Measurements from ENCODE around the gene LRATD1. TPM values are rescaled to one million over a fixed set of nuclear protein-coding genes. Genes with fewer than 3 reads are reported as not detected.

The LRATD1 gene
- total and polyA plus RNA-seq, 10 of the 15 experiments (the other 5 are each of a cell fraction or from before 2014, with no cell fraction given), result 0.02 TPM; not detected in 9

- no peak overlapping the region for H3K9ac ChIP-seq (ENCODE audit: control insufficient read depth, insufficient read depth, low read length)
- POLR2A ChIA-PET, result no interaction called here
These were observed 2.2 kb downstream of the LRATD1 start for GRCh38 chr2:14634489-14635390.

More at GRCh38 chr2:14634489-14635390, 2.2 kb downstream of the LRATD1 start:
- ATAC-seq (no peak), DNase-seq (ENCODE audit: low read depth, low spot score) (no peak), FAIRE-seq (no peak)
- no peaks in the 10 kb centered on the region for H3K4me1 ChIP-seq (ENCODE audit: control insufficient read depth, insufficient read depth, low read length)
- no peaks in the 10 kb centered on the region; the same call in 2 of the 3 replicates for H3K9me3 ChIP-seq (replicated peaks; ENCODE audit: control insufficient read depth, insufficient read depth, low read length)
- no peak overlapping the region for H2AFZ ChIP-seq (ENCODE audit: control insufficient read depth, low read depth, low read length)
- H4K20me1 ChIP-seq (ENCODE audit: control insufficient read depth, insufficient read depth), result no peaks in the 10 kb centered on the region
- TF ChIP-seq CTCF (IDR thresholded peaks at IDR 0.05 in 2 of 3, conservative IDR thresholded peaks at IDR 0.05 in 1 of 3; ENCODE audit: control insufficient read depth in 2 of 3, extremely low read depth in 1 of 3, insufficient read depth in 1 of 3, low read depth in 3 of 3, low read length in 3 of 3), result peak in 1 of 3 experiments; percentile 9; a peak in 1 of 6 replicates
- TF ChIP-seq ZBTB11 (CRISPR knock-in tag; IDR thresholded peaks at IDR 0.05), result no peak
- TF ChIP-seq ATF7 (IDR thresholded peaks at IDR 0.05; ENCODE audit: low read depth), result no peak
- no peak for TF ChIP-seq SIN3A (IDR thresholded peaks at IDR 0.05; ENCODE audit: low read depth, low read length)
- no peak for TF ChIP-seq SRF (IDR thresholded peaks at IDR 0.05; ENCODE audit: low read depth in 2 of 2, low read length in 2 of 2)
- no TSS peak for BruUV-seq (replicated peaks)
- 38% methylated on average over 66 of the region's 81 CpGs for WGBS (ENCODE audit: insufficient coverage, insufficient replicate concordance, low lambda C conversion rate, missing lambda C conversion rate)
- H3K36me3 ChIP-seq (ENCODE audit: control insufficient read depth in 2 of 2, insufficient read depth in 2 of 2, low read length in 1 of 2), result no peaks in the 10 kb centered on the region
- ChIA-PET SMC1A (ENCODE audit: uncharacterized antibody, unreplicated experiment) (no interaction called here), CTCF (no interaction called here), RAD21 (ENCODE audit: unreplicated experiment) (no interaction called here)
- no peak overlapping the region for H3K4me3 ChIP-seq
- in situ Hi-C loops (cut with MboI), result no loop called here
- no peak overlapping the region for H3K27ac ChIP-seq (ENCODE audit: control insufficient read depth, insufficient read depth)
- peaks cover 16 to 21% of the 10 kb centered on the region in 2 experiments for H3K27me3 ChIP-seq (replicated peaks in 1 of 2; ENCODE audit: control insufficient read depth in 2 of 2, insufficient read depth in 2 of 2, low read length in 1 of 2)
- H3K79me2 ChIP-seq (ENCODE audit: control insufficient read depth, insufficient read depth, low read length), result no peaks in the 10 kb centered on the region
- intact Hi-C loops (cut with micrococcal nuclease; ENCODE audit: unreplicated experiment), result no loop called here
- no peak overlapping the region for H3K4me2 ChIP-seq (ENCODE audit: control insufficient read depth, insufficient read depth)
